IMR-90 (cell line): ENCODE data around the gene ASB9.

Source experiments
- CEBPB ChIP-seq: IDR thresholded peaks from 2 replicates; pipeline ENCODE4 v1.6.1; 2012; ENCODE audit warnings: low read depth, low read length, improper control_type of control experiment
- MXI1 ChIP-seq: IDR thresholded peaks from 2 replicates; pipeline ENCODE4 v1.6.1; 2012; ENCODE audit warnings: low read depth, mild to moderate bottlenecking, low read length, moderate library complexity, borderline replicate concordance
- POLR2A ChIP-seq: IDR thresholded peaks from 2 replicates; pipeline ENCODE4 v1.6.1; 2012; ENCODE audit warnings: mild to moderate bottlenecking, low read depth, low read length
- RAD21 ChIP-seq: IDR thresholded peaks from 2 replicates; pipeline ENCODE4 v1.6.1; 2012; ENCODE audit warnings: low read length, improper control_type of control experiment
- RCOR1 ChIP-seq: IDR thresholded peaks from 2 replicates; pipeline ENCODE4 v1.6.1; 2012; ENCODE audit warnings: mild to moderate bottlenecking, low read length, improper control_type of control experiment; ENCODE audit not compliant: insufficient replicate concordance
- RFX5 ChIP-seq: IDR thresholded peaks from 2 replicates; pipeline ENCODE4 v1.8.0; 2012; ENCODE audit warnings: low read depth, mild to moderate bottlenecking, low read length, moderate library complexity
- SMC3 ChIP-seq: fragments of 150-350 bp; IDR thresholded peaks from 2 replicates; pipeline ENCODE4 v1.6.1; 2016; ENCODE audit warnings: low read depth, mild to moderate bottlenecking, antibody characterized with exemption, low read length, moderate library complexity
- TF ChIP-seq, protein P1 (sequence below): conservative IDR thresholded peaks from 2 replicates; pipeline ENCODE4 v1.5.1; 2012; ENCODE audit warnings: mild to moderate bottlenecking, low read depth, low read length, improper control_type of control experiment
- TF ChIP-seq, protein P2 (sequence below): fragments of 150-350 bp; IDR thresholded peaks from 2 replicates; pipeline ENCODE4 v1.6.1; 2017; ENCODE audit warnings: mild to moderate bottlenecking, antibody characterized with exemption, low read length, low read depth

DNA sequence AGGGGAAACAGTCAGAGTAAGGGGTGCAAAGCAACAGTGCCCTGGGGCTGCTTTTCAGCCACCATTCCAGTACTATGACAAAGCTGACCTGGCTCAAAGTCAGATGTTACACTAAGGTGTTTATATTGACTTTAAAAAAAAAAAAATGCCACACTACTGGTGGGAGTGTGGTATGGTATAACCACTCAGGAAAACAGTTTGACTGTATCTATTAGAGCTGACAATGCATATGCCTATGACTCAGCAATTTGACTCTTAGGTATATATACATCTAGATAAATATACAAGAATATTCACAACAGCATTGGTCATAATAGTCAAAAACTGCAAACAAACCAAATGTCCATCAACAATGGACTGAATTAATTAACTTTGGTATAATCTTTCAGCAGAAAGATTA is 15.0 kb downstream of the ASB9 start:
- TF ChIP-seq POLR2A (no peak), RFX5 (no peak), RCOR1 (no peak), RAD21 (no peak), CEBPB (no peak), SMC3 (no peak), MXI1 (no peak)
- TF ChIP-seq, protein P1, sequence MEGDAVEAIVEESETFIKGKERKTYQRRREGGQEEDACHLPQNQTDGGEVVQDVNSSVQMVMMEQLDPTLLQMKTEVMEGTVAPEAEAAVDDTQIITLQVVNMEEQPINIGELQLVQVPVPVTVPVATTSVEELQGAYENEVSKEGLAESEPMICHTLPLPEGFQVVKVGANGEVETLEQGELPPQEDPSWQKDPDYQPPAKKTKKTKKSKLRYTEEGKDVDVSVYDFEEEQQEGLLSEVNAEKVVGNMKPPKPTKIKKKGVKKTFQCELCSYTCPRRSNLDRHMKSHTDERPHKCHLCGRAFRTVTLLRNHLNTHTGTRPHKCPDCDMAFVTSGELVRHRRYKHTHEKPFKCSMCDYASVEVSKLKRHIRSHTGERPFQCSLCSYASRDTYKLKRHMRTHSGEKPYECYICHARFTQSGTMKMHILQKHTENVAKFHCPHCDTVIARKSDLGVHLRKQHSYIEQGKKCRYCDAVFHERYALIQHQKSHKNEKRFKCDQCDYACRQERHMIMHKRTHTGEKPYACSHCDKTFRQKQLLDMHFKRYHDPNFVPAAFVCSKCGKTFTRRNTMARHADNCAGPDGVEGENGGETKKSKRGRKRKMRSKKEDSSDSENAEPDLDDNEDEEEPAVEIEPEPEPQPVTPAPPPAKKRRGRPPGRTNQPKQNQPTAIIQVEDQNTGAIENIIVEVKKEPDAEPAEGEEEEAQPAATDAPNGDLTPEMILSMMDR = no peak
- TF ChIP-seq, protein P2, sequence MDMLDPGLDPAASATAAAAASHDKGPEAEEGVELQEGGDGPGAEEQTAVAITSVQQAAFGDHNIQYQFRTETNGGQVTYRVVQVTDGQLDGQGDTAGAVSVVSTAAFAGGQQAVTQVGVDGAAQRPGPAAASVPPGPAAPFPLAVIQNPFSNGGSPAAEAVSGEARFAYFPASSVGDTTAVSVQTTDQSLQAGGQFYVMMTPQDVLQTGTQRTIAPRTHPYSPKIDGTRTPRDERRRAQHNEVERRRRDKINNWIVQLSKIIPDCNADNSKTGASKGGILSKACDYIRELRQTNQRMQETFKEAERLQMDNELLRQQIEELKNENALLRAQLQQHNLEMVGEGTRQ = no peak
